Stimulated activated CD4-positive, alpha-beta T cell treated with anti-CD3 and anti-CD28 coated beads, Interleukin-4, amount 100 ng/mL, for 24 hours (primary cell): ENCODE data around the gene KRTAP3-2.
A peak's percentile ranks its signal among the peaks of the same experiment; 100 is the strongest.

Experiments
- DNase-seq: peaks from one replicate; pipeline ENCODE4 v3.0.0-alpha.2; 2020

KRTAP3-2 gene

GRCh38 chr17:40961591-40961990 is 38.1 kb downstream of the KRTAP3-2 start:
- no peak for DNase-seq

GRCh38 chr17:40960144-40960543 is 39.6 kb downstream of the KRTAP3-2 start:
- no peak for DNase-seq

DNA sequence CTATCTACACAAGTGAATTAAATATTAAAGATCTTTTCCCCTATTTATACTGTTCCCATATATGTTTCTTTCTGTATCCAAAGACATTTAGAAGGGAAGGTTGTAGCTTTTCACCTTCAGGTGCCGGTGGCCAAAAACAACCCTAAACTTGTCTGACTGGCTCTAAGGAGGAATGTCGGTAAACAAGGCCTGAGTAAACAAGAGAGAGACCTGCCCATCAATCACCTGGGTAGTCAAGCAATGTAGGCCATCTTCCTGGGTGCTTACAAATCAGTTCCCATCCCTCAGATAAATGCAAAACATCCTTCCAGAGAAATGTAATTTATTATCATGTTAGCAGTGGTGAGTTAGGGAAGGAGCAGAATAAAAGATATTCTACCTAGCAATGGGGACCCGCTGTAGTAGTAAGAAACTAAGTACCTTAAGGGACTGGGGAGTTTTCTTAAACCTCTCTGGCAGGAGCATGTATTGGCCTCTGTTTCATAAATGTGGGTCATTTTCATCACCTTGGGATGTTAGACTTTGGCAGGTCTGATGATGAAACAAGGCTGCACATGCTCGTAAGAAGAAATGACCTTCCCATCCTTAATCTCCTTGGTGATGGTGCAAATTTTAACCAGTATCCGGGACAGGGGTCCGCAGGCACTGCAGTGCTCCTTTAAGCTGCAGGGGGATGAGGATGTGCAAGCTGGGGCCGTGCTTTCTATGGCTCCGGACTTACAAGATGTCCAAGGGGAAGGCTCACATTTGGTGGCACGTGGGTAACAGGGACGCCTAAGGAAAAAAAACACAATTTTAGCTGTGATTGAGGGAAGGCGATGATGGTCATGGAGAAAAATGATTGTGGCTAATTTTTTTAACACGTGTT is 41.4 kb downstream of the KRTAP3-2 start:
- no peak for DNase-seq

GRCh38 chr17:40956401-40957254 is 43.1 kb downstream of the KRTAP3-2 start:
- no peak for DNase-seq

- peak; percentile 4 for DNase-seq
Measured at GRCh38 chr17:40953881-40954280, 45.8 kb downstream of the KRTAP3-2 start.

DNA sequence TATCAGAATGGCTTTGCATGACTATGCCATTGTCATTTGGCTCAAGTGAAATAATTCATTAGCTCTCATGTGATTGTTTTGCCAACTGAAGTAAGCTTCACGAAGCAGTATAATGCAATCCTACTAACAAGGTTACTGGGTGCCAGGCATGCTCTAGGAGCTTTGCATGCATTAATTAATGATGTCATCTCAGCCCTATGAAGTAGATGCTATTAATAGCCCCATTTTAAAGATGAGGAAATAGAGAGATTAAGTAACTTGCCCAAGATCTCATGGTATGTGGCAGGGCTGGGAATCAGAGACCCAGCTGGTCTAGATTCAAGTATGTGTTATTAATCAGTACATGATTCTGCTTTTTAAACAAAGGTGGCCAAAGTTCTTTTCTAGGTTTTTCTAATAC is 47.0 kb downstream of the KRTAP3-2 start:
- DNase-seq = no peak

DNA sequence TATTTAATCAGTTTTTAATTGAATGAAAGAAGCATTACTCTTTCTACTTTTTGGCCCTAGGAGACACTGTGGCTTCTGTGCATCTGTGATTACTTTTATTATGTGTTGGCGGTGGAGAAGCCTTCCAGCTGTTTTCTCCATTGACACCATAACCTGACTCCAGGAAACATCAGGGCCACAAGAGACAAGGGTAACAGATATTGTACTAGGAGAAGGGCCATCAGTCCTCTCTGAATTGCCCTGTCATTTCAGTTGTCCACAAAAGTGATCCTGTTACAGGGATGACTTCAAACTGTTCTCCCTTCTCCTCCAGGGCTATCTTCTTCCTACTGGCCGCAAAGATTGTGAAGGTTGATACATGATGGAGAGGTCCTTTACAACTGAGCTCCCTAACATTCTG is 47.6 kb downstream of the KRTAP3-2 start:
- DNase-seq = no peak

GRCh38 chr17:40951011-40951622 is 48.6 kb downstream of the KRTAP3-2 start:
- no peak for DNase-seq

DNA sequence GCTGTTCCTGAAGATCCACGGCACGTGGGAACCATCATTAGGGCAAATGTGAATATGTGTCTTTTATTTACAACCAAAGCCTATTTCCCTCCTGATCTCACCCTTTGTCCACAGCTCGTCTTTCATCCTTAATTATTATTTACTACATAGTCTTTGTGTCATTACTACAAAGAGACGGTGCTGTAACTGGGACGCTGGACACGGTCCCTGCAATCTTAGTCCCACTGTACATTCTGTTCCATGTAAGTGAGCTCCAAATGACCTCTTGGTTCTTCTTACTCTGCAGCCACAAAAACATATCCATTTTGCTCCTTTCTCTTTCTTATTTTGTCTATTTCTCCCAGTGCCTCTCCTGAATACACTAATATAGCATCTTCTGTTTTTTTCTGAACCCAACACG is 49.5 kb downstream of the KRTAP3-2 start:
- no peak for DNase-seq

DNA sequence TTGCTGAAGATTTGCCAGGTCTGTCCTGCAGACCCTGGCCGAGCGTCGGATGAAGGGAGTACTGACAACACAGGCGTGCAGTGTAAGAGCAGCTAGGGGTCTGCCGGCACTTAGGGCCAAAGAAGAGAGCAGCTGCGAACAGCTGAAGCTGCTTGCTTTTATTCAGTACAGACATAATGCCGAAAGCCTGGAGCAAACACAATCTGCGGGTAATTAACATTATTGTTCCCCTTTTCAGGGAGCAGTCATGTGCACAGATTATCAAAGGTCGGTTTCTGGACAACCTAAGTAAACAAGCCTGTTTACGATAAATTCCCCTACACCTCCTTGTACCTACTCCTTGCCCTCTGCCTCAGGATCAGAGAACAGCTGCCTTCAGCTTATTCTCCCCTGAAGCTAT is 50.3 kb downstream of the KRTAP3-2 start:
- no peak for DNase-seq
